Keratinocyte (primary cell): ENCODE measurements around the gene MYOM1. TPM values are rescaled to one million over a fixed set of nuclear protein-coding genes. Genes with fewer than 3 reads are reported as not detected.

Experiments used
- DNase-seq: peaks from one replicate; pipeline ENCODE4 v3.0.0-alpha.2; 2011; ENCODE audit warnings: low read depth, missing footprints, low spot score
- FAIRE-seq: peaks from 2 replicates; lab custom pipeline; 2011; peaks lifted over from hg19 to GRCh38; lab: Jason Lieb, UNC
- H2AFZ ChIP-seq: 2 replicates; pipeline ENCODE4 v1.6.0; 2012; ENCODE audit warnings: low read length, control low read depth, inconsistent platforms; ENCODE audit not compliant: control insufficient read depth
- H3K27ac ChIP-seq: 2 replicates; pipeline ENCODE4 v1.5.1; 2011; ENCODE audit warnings: low read length; ENCODE audit not compliant: control insufficient read depth, insufficient read depth
- H3K27me3 ChIP-seq: 3 replicates; pipeline ENCODE4 v1.6.0; 2011; ENCODE audit warnings: low read length; ENCODE audit not compliant: control insufficient read depth, insufficient read depth; ENCODE audit errors: extremely low read depth
- H3K36me3 ChIP-seq, 2 experiments: 2 replicates in 1 of 2; 3 replicates in 1 of 2; pipeline ENCODE4 v1.5.1; 2011; ENCODE audit warnings: low read length in 2 of 2, mild to moderate bottlenecking in 1 of 2; ENCODE audit not compliant: control insufficient read depth in 2 of 2, insufficient read depth in 2 of 2; ENCODE audit errors: extremely low read depth in 1 of 2
- H3K4me1 ChIP-seq: 3 replicates; pipeline ENCODE4 v1.5.1; 2011; ENCODE audit warnings: low read length; ENCODE audit not compliant: control insufficient read depth, insufficient read depth; ENCODE audit errors: extremely low read depth
- H3K4me2 ChIP-seq: 3 replicates; pipeline ENCODE4 v1.6.0; 2011; ENCODE audit warnings: low read depth, low read length; ENCODE audit not compliant: control insufficient read depth, insufficient read depth; ENCODE audit errors: extremely low read depth
- H3K4me3 ChIP-seq, 3 experiments: fragments of 200-600 bp in 1 of 3; sonication (generic) in 1 of 3; 2 replicates in 2 of 3; 3 replicates in 1 of 3; pipeline ENCODE4 v1.5.1; 2011 to 2016; ENCODE audit warnings: low read length in 3 of 3, mild to moderate bottlenecking in 3 of 3, control low read depth in 2 of 3, inconsistent platforms in 1 of 3, low read depth in 1 of 3, mixed read lengths in 1 of 3, mixed run types in 1 of 3, moderate library complexity in 1 of 3; ENCODE audit not compliant: control insufficient read depth in 2 of 3, insufficient read depth in 2 of 3; ENCODE audit errors: extremely low read depth in 1 of 3
- H3K79me2 ChIP-seq: 2 replicates; pipeline ENCODE4 v1.6.0; 2012; ENCODE audit warnings: low read length; ENCODE audit not compliant: control insufficient read depth, insufficient read depth
- H3K9ac ChIP-seq: 3 replicates; pipeline ENCODE4 v1.6.0; 2011; ENCODE audit warnings: low read length; ENCODE audit not compliant: control insufficient read depth, insufficient read depth; ENCODE audit errors: extremely low read depth
- H3K9me1 ChIP-seq: 3 replicates; pipeline ENCODE4 v1.6.0; 2011; ENCODE audit warnings: low read length; ENCODE audit not compliant: control insufficient read depth, insufficient read depth; ENCODE audit errors: extremely low read depth
- H3K9me3 ChIP-seq: 2 replicates; pipeline ENCODE4 v1.5.1; 2012; ENCODE audit warnings: low read depth, low read length; ENCODE audit not compliant: control insufficient read depth
- H4K20me1 ChIP-seq: 3 replicates; pipeline ENCODE4 v1.6.0; 2011; ENCODE audit warnings: low read length; ENCODE audit not compliant: control insufficient read depth, insufficient read depth; ENCODE audit errors: extremely low read depth
- CTCF ChIP-seq, 3 experiments: IDR thresholded peaks in 1 of 3; conservative IDR thresholded peaks in 1 of 3; optimal IDR thresholded peaks in 1 of 3; 2 replicates in 2 of 3; 3 replicates in 1 of 3; pipeline versions ENCODE3 to v1.5.1; 2011; ENCODE audit warnings: low read length in 3 of 3, mild to moderate bottlenecking in 3 of 3, moderate library complexity in 2 of 3, control low read depth in 1 of 3, inconsistent platforms in 1 of 3; ENCODE audit not compliant: insufficient read depth in 2 of 3; ENCODE audit errors: extremely low read depth in 1 of 3
- EZH2 ChIP-seq: IDR thresholded peaks from one replicate; pipeline ENCODE4 v1.6.1; 2012; ENCODE audit warnings: inconsistent platforms, mild to moderate bottlenecking, low read length, moderate library complexity
- dilution Hi-C: fragments of 300-500 bp; cut with MboI; formaldehyde crosslinking; loops from one replicate; pipeline ENCODE4 v1.7.0; 2020; ENCODE audit warnings: low sequenced_read_pairs; ENCODE audit not compliant: extremely low pct_ligation_motif_present
- polyA plus RNA-seq, 5 experiments: library from polyadenylated mRNA; depleted of rRNA in 3 of 5; stranded (reverse) in 3 of 5; stranded (forward) in 1 of 5; unstranded in 1 of 5; fragments of >200 nt; gene quantifications; 1 replicate in 1 of 5; 2 replicates in 3 of 5; 3 replicates in 1 of 5; pipeline versions ENCODE4 v1.2.1 to v1.2.3, GENCODE V29; 2011 to 2012; ENCODE audit warnings: missing spikeins in 2 of 5, low read depth in 1 of 5, low replicate concordance in 1 of 5

MYOM1 gene
- polyA plus RNA-seq, 1 donor (not counting 4 experiments of a cell fraction or from before 2014, with no cell fraction given) = 0.03 TPM

- Histone ChIP-seq H3K9ac (peak overlapping the region; percentile 37), H3K4me3 (peak overlapping the region in 2 of 3 experiments; percentile 46 to 58), H4K20me1 (peaks cover 71% of the 10 kb centered on the region), H3K27ac (peak overlapping the region; percentile 78), H3K9me3 (no peaks in the 10 kb centered on the region), H3K4me1 (peaks cover 64% of the 10 kb centered on the region), H3K27me3 (no peaks in the 10 kb centered on the region), H3K9me1 (peaks cover 18% of the 10 kb centered on the region), H3K79me2 (peaks cover 87% of the 10 kb centered on the region), H2AFZ (no peak overlapping the region), H3K36me3 (peaks cover 0 to 10% of the 10 kb centered on the region in 2 experiments), H3K4me2 (peak overlapping the region; percentile 96)
- TF ChIP-seq CTCF (optimal IDR thresholded peaks at IDR 0.05 in 1 of 3, IDR thresholded peaks at IDR 0.05 in 1 of 3, conservative IDR thresholded peaks at IDR 0.05 in 1 of 3; ENCODE audit: extremely low read depth in 1 of 3, insufficient read depth in 2 of 3, low read length in 3 of 3) = no peak
- no peak for TF ChIP-seq EZH2
- FAIRE-seq (no peak), DNase-seq (no peak)
- dilution Hi-C loops = no loop called here
Observed at GRCh38 chr18:3265564-3266033, 45.8 kb upstream of the MYOM1 start.

- Histone ChIP-seq H3K27me3 (no peaks in the 10 kb centered on the region), H3K4me1 (peaks cover 60% of the 10 kb centered on the region), H2AFZ (no peak overlapping the region), H3K36me3 (peaks cover 0 to 10% of the 10 kb centered on the region in 2 experiments), H3K9me3 (no peaks in the 10 kb centered on the region), H3K27ac (no peak overlapping the region), H3K9me1 (peaks cover 15% of the 10 kb centered on the region), H3K4me2 (peak overlapping the region; percentile 96), H3K9ac (no peak overlapping the region), H3K4me3 (peak overlapping the region; percentile 78 to 98 (median 88)), H4K20me1 (peaks cover 59% of the 10 kb centered on the region), H3K79me2 (peaks cover 75% of the 10 kb centered on the region)
- FAIRE-seq = no peak
- DNase-seq = no peak
- TF ChIP-seq CTCF (optimal IDR thresholded peaks at IDR 0.05 in 1 of 3, IDR thresholded peaks at IDR 0.05 in 1 of 3, conservative IDR thresholded peaks at IDR 0.05 in 1 of 3; ENCODE audit: extremely low read depth in 1 of 3, insufficient read depth in 2 of 3, low read length in 3 of 3) = no peak
- no peak for TF ChIP-seq EZH2
- dilution Hi-C loops = no loop called here
Observed at GRCh38 chr18:3264362-3264761, 44.6 kb upstream of the MYOM1 start.
